DMS53 (cell line): ENCODE results near the gene TMEM8B.
"Not testable (repeated sequence)": the region's sequence is repeated elsewhere in the genome, so short reads cannot be mapped to it uniquely, and the experiment has no call there.

Experiments used
- DNase-seq: peaks from one replicate; lab custom pipeline; 2025; lab: John Stamatoyannopoulos, UW

Gene TMEM8B

DNA sequence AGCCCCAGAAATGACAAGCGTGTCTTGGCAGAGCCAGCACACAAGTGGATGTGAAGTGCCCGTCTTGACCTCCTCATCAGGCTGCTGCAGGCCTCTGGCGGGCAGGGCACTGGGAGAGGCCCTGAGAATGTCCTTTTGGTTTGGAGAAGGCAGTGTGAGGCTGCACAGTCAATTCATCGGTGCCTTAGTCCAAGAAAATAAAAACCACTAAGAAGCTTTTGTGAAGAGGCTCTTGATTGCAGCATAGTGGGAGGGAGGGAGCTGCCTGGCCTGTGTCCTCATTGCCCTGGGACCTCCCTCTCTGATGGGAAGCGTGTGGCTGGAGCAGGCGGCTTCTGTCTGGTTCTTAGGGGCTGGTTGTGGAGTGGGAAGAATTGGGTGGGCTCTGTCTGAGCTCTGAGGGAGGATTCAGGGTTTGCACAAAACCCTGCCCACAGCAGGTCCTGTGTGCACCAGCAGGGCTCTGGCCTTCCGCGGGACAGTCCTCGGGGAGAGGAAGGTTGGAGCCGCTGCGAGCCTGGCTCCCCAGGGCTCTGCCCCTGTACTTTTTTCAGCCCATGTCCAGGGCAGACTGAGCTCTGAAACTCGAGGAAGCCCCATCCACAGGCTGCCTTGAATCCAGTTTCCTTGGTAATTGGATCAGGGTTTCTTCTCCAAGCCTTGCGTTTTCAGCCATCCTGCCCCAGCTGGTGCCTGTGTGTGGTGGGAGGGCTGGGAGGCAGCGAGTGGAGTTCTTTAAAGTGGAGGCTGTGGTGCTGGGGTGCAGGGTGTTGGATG lies 78.1 kb downstream of the TMEM8B start:
- DNase-seq, result no peak

DNA sequence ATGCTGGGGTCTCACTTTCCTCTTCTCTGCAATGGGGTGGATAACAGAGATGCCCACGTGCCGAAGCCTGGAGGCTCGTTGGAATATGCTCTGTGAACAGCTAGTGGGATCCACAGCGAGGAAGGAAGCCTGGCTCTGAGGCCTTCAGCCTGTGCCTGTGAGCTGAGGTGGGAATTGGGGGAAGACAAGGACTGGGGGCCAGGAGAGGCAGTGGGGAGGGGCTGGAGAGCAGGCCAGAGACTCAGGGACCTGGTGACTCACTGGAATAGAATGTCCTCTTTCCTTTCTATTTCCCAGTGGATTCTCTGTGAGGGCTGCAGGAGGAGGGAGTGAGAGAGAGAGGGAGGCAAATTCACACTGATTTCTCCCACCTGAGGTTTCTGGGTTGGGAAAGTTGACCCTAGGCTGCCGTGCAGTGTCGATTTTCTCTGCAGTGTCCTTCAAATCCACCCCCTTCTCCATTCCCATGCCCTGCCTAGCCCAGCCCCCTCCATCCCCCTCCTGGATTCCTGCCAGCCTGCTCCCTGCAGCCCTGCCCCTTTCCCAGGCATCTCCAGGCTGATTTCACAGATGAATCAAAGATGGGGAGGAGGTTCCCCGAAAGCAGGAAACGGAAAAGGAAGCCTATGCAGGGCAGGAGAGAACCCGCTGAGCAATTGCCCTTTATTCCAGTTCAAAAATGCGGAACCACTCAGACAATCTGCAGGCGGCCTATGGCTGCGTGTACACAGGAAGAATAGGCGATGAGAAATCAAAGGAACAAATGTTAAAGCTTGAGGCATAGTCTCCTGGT lies 78.9 kb downstream of the TMEM8B start:
- peak; percentile 51 for DNase-seq

GRCh38 chr9:35908504-35909125 lies 79.6 kb downstream of the TMEM8B start:
- DNase-seq, result no peak

DNA sequence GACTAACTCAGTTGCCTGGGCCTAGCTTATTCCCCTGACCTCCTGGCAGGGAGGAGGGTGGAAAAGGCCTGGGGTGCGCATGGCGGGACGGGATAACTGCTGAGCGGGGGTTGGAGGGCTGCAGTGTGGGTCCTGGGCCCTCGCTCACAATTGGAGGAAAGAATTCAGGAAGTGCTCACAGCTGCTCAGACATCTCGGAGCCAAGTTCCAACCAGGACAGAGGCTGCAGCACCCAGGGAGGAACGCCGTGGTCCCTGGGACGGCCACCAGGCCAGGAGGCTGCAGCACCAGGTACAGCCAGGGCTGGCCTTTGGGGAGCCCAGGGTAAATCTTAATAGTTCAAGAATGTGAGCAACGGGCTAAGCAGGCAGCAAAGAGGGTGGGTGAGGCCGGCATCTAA lies 80.2 kb downstream of the TMEM8B start, which contains the start of gene SPAAR:
Gene SPAAR, plus strand, starts transcription at position 217 of the 400 bp plus-strand sequence. CDS start 974 bp downstream, outside the sequence.
- no peak for DNase-seq

DNA sequence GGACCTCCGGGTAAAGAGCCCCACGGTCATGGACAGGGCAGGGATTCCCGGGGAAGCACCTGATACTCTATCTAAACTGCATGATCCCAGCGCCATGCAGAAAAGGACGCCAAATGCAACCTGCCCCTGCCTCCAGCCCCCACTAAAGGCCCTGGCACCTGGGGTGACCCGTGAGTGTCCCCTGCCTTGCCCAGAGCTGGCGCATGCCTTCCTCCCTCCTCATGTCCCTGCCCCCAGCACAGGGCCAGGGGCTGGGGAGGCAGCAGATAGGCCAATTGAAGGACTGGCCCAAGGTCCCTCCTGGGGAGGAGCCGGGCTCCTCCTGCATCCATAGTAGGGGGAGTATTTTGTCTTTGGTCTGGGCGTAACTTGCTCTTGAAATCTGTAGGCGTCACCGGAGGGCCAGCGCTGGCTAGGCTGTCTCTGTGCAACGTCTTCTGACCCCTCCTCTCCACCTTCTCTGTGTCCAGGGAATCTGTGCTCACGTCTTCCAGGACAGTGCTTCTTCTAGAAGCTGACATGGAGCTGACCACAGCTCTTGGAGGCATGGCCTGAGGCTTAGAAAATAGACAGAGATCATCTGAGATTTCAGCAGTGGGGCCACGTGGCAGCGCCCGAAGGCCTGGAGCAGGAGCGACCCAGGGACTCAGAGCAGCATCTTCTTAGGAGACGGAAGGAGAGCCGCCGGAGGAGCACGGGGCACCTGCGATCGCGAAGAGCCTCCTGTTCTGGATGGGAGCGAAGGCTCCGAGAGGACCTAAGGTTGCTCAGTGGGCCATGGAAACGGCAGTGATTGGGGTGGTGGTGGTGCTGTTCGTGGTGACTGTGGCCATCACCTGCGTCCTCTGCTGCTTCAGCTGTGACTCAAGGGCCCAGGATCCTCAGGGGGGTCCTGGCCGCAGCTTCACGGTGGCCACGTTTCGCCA lies 80.9 kb downstream of the TMEM8B start:
- no peak for DNase-seq

DNA sequence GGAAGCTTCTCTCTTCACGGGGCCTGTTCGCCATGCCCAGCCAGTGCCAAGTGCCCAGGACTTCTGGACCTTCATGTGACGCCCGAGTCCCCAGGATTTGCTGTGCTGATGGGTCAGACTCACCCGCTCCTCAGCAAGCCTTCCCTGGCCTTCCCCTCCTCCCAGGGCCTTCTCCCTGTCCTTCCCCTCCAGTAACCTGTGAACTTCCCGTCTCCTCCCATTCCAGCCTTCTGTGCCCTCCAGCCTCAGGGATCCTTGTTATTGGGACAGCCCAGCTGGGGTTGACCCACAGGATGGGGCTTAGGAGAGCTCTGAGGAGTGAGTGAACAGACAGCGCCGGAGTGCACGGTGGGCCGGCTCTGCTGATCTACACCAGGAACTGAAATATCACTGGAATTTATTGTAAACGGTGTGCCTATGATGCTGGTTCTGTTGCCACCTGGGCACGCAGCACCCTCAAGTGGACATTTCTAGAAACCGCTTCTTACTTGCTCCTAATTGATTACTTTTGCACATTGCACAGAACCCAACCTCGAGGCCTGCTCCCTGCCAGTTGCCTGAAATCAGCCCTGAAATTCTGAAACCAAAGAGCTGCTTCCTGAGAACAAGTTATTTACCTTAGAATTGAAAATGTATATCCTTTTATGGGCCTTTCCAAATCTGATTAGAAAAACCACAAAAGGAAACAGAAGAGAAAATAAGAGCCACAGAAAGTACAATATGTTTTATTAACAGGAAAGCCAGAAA lies 81.8 kb downstream of the TMEM8B start:
- peak; percentile 75 for DNase-seq

- DNase-seq, result no peak
These were observed 82.7 kb downstream of the TMEM8B start for GRCh38 chr9:35911690-35912089.

- DNase-seq, result no peak
These were observed 83.9 kb downstream of the TMEM8B start for GRCh38 chr9:35912791-35913400.

DNA sequence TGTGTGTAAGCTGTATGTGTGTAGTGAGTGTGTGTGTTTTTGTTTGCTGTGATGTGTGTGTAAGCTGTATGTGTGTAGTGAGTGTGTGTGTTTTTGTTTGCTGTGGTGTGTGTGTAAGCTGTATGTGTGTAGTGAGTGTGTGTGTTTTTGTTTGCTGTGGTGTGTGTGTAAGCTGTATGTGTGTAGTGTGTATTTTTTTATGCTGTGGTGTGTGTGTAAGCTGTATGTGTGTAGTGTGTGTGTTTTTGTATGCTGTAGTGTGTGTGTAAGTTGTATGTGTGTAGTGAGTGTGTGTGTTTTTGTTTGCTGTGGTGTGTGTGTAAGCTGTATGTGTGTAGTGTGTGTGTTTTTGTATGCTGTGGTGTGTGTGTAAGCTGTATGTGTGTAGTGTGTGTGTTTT lies 84.4 kb downstream of the TMEM8B start:
- DNase-seq, result not testable (repeated sequence)

- DNase-seq, result no peak
These were observed 85.3 kb downstream of the TMEM8B start for GRCh38 chr9:35914301-35914807.
